ENCODE results near the gene SOX13.

The SOX13 gene

DNA sequence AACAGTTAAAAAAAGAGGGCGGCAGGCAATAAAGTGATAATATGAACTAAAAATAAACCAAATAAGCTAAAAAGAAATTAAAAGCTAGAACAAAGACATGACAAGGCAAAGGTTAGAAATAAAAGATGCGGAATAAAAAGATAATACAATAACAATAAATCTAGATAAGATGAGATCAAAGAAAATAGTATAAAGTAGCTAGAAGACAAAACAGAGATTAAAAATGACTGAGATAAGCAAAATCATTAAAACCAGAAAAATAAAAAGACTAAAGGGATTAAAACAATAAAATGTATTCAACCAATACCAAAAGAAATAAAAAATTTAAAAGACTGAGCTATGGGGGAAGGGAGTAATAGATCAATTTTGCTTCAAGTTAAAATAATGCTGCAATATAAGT lies 10.8 kb upstream of the SOX13 start:
- no peak overlapping the region for H3K27ac ChIP-seq
- TF ChIP-seq, protein P1, sequence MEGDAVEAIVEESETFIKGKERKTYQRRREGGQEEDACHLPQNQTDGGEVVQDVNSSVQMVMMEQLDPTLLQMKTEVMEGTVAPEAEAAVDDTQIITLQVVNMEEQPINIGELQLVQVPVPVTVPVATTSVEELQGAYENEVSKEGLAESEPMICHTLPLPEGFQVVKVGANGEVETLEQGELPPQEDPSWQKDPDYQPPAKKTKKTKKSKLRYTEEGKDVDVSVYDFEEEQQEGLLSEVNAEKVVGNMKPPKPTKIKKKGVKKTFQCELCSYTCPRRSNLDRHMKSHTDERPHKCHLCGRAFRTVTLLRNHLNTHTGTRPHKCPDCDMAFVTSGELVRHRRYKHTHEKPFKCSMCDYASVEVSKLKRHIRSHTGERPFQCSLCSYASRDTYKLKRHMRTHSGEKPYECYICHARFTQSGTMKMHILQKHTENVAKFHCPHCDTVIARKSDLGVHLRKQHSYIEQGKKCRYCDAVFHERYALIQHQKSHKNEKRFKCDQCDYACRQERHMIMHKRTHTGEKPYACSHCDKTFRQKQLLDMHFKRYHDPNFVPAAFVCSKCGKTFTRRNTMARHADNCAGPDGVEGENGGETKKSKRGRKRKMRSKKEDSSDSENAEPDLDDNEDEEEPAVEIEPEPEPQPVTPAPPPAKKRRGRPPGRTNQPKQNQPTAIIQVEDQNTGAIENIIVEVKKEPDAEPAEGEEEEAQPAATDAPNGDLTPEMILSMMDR (IDR thresholded peaks at IDR 0.05), result no peak
- no peak for DNase-seq (ENCODE audit: low spot score)
- H3K4me3 ChIP-seq, result no peak overlapping the region

DNA sequence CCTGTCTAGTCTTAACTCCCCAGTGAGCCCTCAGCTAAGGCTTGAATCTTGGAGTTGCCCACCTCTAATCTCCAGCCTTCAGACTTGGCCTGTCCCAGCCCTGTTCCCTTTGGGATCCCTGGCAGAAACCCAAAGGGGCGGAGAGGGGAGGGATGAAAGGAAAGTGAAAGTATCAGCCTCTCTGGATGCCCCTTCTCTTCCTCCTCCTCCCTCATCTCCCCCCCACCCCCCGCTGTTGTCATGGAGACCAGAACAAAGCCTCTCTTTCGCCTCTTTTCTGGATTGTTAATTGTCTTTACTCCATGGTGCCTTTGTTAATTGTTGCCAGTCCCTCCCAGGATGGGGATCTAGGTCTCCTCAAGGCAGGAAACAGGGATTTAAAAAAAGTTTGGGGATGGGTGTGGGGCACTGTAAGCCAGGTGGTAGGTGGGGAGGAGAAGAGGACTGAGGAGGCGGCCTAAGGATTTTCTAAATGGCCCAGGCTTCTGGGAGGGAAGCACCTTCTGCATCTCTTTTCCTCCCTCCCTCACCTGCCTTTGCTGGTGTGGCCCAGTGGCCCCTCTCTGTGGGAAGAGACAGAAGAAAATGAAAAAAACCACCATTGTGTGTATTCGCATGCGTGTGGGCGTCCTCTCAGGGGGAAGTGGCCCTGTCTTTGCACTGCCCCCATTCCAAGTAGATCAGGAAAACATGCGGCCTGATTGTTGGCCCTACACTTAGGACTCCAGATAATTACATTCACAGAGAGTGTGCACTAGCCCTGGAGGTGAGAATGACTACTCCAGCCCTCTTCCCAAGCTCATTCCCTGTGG lies 7.5 kb upstream of the SOX13 start:
- DNase-seq (ENCODE audit: low spot score), result no peak
- Histone ChIP-seq H3K4me3 (peak overlapping the region; percentile 11), H3K27ac (no peak overlapping the region)
- TF ChIP-seq, protein P1 (IDR thresholded peaks at IDR 0.05), result no peak

DNA sequence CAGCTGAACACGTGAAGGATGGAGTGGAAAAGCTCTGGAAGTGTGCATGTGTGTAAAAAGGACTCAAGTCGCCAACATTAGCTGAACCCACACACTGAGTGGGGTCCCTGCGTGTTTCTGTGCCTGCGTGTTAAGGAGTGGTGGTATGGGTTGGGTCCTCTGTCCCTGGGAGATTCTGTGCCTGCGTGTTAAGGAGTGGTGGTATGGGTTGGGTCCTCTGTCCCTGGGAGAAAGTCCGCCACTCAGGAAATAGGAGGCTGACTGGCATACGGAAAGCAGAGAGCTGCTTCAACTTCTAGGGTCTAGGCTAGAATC lies 7.0 kb upstream of the SOX13 start:
- Histone ChIP-seq H3K4me3 (no peak overlapping the region), H3K27ac (no peak overlapping the region)
- TF ChIP-seq, protein P1 (IDR thresholded peaks at IDR 0.05), result no peak
- no peak for DNase-seq (ENCODE audit: low spot score)

DNA sequence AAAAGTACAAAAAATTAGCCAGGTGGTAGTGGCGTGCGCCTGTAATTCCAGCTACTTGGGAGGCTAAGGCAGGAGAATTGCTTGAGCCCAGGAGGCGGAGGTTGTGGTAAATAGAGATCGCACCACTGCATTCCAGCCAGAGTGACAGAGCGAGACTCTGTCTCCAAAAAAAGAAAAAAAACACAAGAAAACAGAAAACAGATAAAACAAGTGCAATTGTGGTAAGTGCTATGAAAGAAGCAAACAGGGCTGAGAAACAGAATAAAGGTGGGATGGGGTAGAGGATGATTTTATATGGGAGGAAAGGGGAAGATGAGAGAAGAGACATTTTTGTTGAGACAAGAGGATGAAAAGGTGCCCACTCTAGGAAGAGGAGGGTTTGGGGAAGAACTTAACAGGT lies 5.0 kb upstream of the SOX13 start:
- no peak overlapping the region for H3K27ac ChIP-seq
- TF ChIP-seq, protein P1 (IDR thresholded peaks at IDR 0.05), result no peak
- no peak overlapping the region for H3K4me3 ChIP-seq
- no peak for DNase-seq (ENCODE audit: low spot score)

DNA sequence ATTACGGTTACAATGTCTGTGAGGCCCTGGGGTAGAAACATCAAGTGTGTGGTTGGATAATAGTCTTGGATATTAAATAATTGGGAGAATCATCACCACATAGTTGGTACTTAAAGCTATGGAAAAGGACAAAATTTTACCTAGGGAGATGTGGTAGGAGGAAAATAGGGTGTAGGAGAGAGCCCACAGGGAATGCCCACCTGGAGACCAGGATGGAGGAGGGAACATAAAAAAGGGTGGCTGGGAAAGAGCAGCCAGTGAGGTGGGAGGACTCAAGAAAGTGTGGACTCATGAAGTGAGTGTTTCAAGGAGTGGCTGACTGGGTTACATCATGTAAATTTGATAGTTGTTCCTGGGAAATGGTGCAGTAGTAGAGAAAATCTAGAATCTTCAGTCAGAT lies 3.0 kb upstream of the SOX13 start:
- Histone ChIP-seq H3K27ac (no peak overlapping the region), H3K4me3 (no peak overlapping the region)
- TF ChIP-seq, protein P1 (IDR thresholded peaks at IDR 0.05), result no peak
- DNase-seq (ENCODE audit: low spot score), result no peak

DNA sequence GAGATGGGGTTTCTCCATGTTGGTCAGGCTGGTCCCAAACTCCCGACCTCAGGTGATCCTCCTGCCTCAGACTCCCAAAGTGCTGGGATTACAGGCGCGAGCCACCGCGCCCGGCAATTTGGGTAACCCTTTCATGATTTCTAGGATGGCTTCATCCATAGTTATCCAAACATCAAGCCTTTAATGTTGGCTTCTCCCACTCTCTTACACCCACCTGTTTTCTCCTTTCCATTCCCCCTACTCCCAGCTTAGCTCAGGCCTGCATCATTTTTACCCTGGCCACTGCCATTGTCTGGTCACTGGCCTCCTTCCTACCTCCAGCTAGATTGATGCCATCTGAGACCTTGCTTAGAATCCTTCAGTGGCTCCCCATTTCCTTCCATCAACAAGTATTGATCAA lies 2.0 kb upstream of the SOX13 start:
- no peak overlapping the region for H3K4me3 ChIP-seq
- TF ChIP-seq, protein P1 (IDR thresholded peaks at IDR 0.05), result no peak
- no peak for DNase-seq (ENCODE audit: low spot score)
- H3K27ac ChIP-seq, result no peak overlapping the region

DNA sequence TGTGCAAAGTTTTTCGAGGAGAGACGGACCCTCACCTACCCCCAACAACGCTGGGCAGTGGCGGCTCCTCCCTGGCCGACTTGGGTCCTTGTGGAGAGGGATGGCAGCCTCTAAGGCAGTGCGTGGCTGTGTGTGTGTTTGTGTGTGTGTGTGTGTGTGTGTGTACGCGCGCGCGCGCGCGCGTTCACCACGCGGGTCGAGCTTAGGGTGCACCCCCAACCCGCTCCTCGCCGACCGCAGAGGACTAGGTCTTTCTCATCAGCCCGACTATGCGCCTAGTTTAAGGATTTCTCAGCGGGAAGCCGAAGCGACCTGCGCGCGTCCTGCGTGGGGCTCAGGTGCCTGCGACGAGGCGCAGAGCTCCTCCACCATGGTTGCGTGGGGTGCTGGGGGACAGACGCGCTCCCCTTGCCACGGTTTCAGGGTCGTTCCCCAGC lies 940 bp downstream of the SOX13 start:
- TF ChIP-seq, protein P1 (IDR thresholded peaks at IDR 0.05), result no peak
- no peak for DNase-seq (ENCODE audit: low spot score)
- H3K27ac ChIP-seq, result peak overlapping the region; percentile 67 to 94
- H3K4me3 ChIP-seq, result peak overlapping the region; percentile 94

All from coronary artery (tissue), 2 donors.